22Rv1 (cell line): Measurements from ENCODE around the gene CRK.

Experiments used
- ZFX ChIP-seq: fragments of 450-650 bp; IDR thresholded peaks from 2 replicates; pipeline ENCODE4 v1.6.1; 2017; ENCODE audit warnings: antibody characterized with exemption, borderline replicate concordance
- TF ChIP-seq, protein P1 (sequence below): fragments of 450-650 bp; IDR thresholded peaks from 2 replicates; pipeline ENCODE4 v1.5.1; 2017; ENCODE audit warnings: mild to moderate bottlenecking

DNA sequence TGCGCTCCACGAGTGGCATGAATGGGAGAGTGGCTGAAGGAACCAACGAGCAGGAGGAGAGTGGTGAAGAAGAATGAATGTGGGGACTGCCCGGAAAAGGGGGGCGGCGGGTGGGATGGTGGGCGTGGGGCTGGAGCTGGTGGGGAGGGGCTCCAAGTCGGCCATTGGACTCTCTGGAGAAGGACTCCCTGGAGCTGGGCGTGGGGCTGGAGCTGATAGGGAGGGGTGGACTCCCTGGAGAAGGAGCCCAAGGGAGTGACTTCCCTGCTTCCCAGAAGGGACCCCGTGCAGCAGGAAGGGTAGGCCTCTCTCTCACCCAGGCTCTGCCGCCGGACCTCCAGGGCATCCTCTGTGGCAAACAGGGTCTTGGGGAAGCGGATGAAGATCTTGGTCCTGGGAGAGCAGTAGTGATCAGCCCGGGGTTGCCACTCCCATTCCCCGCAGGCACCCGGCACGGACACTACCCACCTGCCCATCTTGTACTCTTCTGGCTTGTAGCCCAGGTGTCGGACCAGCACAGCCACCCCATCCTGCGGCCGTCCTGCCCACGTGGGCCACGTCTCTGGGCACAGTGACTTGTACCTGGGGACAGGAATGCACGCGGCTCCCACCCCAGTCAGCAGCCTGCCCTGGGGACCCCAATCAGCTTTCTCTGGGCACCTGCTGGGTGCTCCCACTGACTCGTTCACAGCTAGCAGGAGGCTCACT is 14.9 kb upstream of the CRK start:
- TF ChIP-seq, protein P1, sequence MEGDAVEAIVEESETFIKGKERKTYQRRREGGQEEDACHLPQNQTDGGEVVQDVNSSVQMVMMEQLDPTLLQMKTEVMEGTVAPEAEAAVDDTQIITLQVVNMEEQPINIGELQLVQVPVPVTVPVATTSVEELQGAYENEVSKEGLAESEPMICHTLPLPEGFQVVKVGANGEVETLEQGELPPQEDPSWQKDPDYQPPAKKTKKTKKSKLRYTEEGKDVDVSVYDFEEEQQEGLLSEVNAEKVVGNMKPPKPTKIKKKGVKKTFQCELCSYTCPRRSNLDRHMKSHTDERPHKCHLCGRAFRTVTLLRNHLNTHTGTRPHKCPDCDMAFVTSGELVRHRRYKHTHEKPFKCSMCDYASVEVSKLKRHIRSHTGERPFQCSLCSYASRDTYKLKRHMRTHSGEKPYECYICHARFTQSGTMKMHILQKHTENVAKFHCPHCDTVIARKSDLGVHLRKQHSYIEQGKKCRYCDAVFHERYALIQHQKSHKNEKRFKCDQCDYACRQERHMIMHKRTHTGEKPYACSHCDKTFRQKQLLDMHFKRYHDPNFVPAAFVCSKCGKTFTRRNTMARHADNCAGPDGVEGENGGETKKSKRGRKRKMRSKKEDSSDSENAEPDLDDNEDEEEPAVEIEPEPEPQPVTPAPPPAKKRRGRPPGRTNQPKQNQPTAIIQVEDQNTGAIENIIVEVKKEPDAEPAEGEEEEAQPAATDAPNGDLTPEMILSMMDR, result no peak
- no peak for TF ChIP-seq ZFX
